Liver (tissue), 9 donors: ENCODE data around the gene AAGAB. TPM values are rescaled to one million over a fixed set of nuclear protein-coding genes. Genes with fewer than 3 reads are reported as not detected.
"Not testable (repeated sequence)": the region's sequence is repeated elsewhere in the genome, so short reads cannot be mapped to it uniquely, and the experiment has no call there.

Source experiments
- DNase-seq: peaks from one replicate; pipeline ENCODE4 v3.0.0-alpha.2; 2017; ENCODE audit warnings: low spot score
- H3K27ac ChIP-seq, 2 donors: one replicate each; pipeline ENCODE4 v1.7.0; 2013; ENCODE audit warnings: inconsistent platforms in 2 of 2, low read length in 2 of 2, control low read depth in 1 of 2, low read depth in 1 of 2, mild to moderate bottlenecking in 1 of 2
- H3K27me3 ChIP-seq, 4 donors: one replicate each; pipeline versions ENCODE4 v1.6.1 to v1.7.0; 2013; ENCODE audit warnings: low read length in 3 of 4, inconsistent platforms in 1 of 4, mild to moderate bottlenecking in 1 of 4, moderate library complexity in 1 of 4; ENCODE audit not compliant: control insufficient read depth in 4 of 4, insufficient read depth in 4 of 4
- H3K36me3 ChIP-seq, 4 donors: one replicate each; pipeline versions ENCODE4 v1.6.1 to v1.7.0; 2013; ENCODE audit warnings: low read length in 3 of 4, mild to moderate bottlenecking in 3 of 4, low read depth in 1 of 4, moderate library complexity in 1 of 4; ENCODE audit not compliant: control insufficient read depth in 4 of 4, insufficient read depth in 3 of 4
- H3K4me1 ChIP-seq, 4 donors: one replicate each; pipeline versions ENCODE4 v1.6.1 to v1.7.0; 2013; ENCODE audit warnings: low read length in 3 of 4, mild to moderate bottlenecking in 3 of 4, moderate library complexity in 1 of 4; ENCODE audit not compliant: control insufficient read depth in 4 of 4, insufficient read depth in 4 of 4
- H3K4me3 ChIP-seq, 3 donors: one replicate each; pipeline versions ENCODE4 v1.6.1 to v1.7.0; 2013; ENCODE audit warnings: low read length in 3 of 3, control low read depth in 1 of 3, low read depth in 1 of 3, mild to moderate bottlenecking in 1 of 3
- H3K9ac ChIP-seq, 2 donors: one replicate each; pipeline ENCODE4 v1.7.0; 2013; ENCODE audit warnings: low read length in 2 of 2, mild to moderate bottlenecking in 2 of 2, moderate library complexity in 2 of 2, control low read depth in 1 of 2, low read depth in 1 of 2
- H3K9me3 ChIP-seq, 4 donors: one replicate each; pipeline versions ENCODE4 v1.6.1 to v1.7.0; 2013; ENCODE audit warnings: low read length in 3 of 4; ENCODE audit not compliant: control insufficient read depth in 4 of 4
- EGR1 ChIP-seq, 2 donors: IDR thresholded peaks; 2 replicates each; pipeline ENCODE4 v1.6.1; 2016 to 2018; ENCODE audit warnings: antibody characterized with exemption in 2 of 2, low read depth in 2 of 2
- FOXA1 ChIP-seq: IDR thresholded peaks from 2 replicates; pipeline ENCODE4 v1.6.1; 2016; ENCODE audit warnings: antibody characterized with exemption
- RXRA ChIP-seq, 2 donors: IDR thresholded peaks; 2 replicates each; pipeline ENCODE4 v1.6.1; 2017 to 2018; ENCODE audit warnings: antibody characterized with exemption in 2 of 2, mild to moderate bottlenecking in 1 of 2
- TAF1 ChIP-seq: conservative IDR thresholded peaks from 2 replicates; pipeline ENCODE4 v1.6.1; 2016; ENCODE audit warnings: antibody characterized with exemption, mild to moderate bottlenecking
- WGBS: extraction: QIAGEN DNeasy Blood & Tissue Kit; methylation state at CpG from one replicate; pipeline ENCODE4 v1.1.7; 2013; 5-methylcytosine and 5-hydroxymethylcytosine counted together
- polyA plus RNA-seq, 2 donors: library from polyadenylated mRNA; stranded (reverse) in 1 of 2; unstranded in 1 of 2; fragments of 200-250 nt in 1 of 2; fragments of >200 nt in 1 of 2; fragmentation: Nextera tagmentation in 1 of 2; extraction: Ambion mirVana in 1 of 2; gene quantifications; one replicate each; pipeline versions ENCODE4 v1.2.1 to v1.2.3, GENCODE V29; 2013 to 2015
- total RNA-seq, 2 donors: library from RNA; depleted of rRNA; stranded (reverse); fragments of >200 nt; gene quantifications; one replicate each; pipeline ENCODE4 v1.2.3, GENCODE V29; 2014
- TF ChIP-seq, protein P1 (sequence below): IDR thresholded peaks from 2 replicates; pipeline ENCODE4 v1.6.1; 2016; ENCODE audit warnings: antibody characterized with exemption
- TF ChIP-seq, protein P2 (sequence below): IDR thresholded peaks from 2 replicates; pipeline ENCODE4 v1.6.1; 2016; ENCODE audit warnings: antibody characterized with exemption, mild to moderate bottlenecking
- TF ChIP-seq, protein P3 (sequence below): fragments of 150-350 bp; IDR thresholded peaks from 2 replicates; pipeline ENCODE4 v1.5.1; 2017; ENCODE audit warnings: improper control_type of control experiment, low read depth, low read length; ENCODE audit not compliant: missing input control
- donor health status: healthy.
- donor health status: healthy.
- donor health status: healthy.
- donor health status: healthy.
- donor health status: healthy.

AAGAB gene
- total and polyA plus RNA-seq, 4 donors, result 3.6 to 22.3 (median 13.0) TPM

DNA sequence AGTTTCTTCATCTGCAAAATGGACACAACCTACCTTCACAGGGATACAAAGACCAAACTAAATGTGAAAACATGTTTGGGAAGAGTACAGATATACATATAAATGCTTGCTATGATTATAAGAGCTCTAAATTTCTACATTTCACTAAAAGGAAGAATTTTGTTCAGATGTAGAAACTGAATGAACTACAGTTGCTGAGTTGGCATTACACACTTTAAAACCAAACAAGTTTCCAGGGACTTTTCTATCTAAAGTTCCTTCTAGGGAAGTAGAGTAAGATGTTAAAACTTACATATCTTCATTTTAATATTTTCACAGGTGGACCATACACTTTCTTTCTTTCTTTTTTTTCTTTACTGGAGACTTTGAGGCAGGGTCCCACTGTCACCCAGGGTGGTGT lies 4.6 kb downstream of the AAGAB start (continued):
- TF ChIP-seq EGR1 (IDR thresholded peaks at IDR 0.05; ENCODE audit: low read depth in 2 of 2), result no peak
- TF ChIP-seq, protein P1, sequence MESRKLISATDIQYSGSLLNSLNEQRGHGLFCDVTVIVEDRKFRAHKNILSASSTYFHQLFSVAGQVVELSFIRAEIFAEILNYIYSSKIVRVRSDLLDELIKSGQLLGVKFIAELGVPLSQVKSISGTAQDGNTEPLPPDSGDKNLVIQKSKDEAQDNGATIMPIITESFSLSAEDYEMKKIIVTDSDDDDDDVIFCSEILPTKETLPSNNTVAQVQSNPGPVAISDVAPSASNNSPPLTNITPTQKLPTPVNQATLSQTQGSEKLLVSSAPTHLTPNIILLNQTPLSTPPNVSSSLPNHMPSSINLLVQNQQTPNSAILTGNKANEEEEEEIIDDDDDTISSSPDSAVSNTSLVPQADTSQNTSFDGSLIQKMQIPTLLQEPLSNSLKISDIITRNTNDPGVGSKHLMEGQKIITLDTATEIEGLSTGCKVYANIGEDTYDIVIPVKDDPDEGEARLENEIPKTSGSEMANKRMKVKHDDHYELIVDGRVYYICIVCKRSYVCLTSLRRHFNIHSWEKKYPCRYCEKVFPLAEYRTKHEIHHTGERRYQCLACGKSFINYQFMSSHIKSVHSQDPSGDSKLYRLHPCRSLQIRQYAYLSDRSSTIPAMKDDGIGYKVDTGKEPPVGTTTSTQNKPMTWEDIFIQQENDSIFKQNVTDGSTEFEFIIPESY, result no peak
- no peak for TF ChIP-seq FOXA1
- no peak for TF ChIP-seq TAF1
- TF ChIP-seq RXRA (IDR thresholded peaks at IDR 0.05), result no peak

DNA sequence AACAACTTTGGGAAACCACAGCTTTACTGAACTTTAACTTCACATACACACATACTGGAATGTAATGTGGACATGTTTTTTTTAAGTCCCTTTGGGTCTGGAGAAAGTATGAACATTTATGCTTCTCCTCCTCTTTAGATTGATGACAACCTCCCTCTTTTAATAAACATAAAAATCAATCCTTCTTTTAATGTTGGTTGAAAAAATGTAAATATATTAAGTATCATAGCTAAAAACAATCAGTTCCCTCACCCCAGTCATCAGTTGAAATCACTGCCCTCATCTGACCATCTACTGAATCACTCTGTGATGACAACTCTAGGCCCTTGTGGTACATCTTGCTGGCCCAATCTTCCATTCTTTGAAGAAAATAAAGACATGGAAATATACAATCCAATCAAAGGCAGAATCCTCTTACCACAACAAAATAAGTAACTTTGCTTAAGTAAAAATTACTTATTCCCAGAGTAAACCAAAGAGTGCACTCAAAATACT lies 6.4 kb downstream of the AAGAB start:
- no peak overlapping the region for H3K4me3 ChIP-seq
- H3K27ac ChIP-seq, result no peak overlapping the region
- no peaks in the 10 kb centered on the region for H3K27me3 ChIP-seq
- H3K36me3 ChIP-seq, result peaks cover 0 to 2% (median 0%) of the 10 kb centered on the region in 4 donors
- TF ChIP-seq, protein P2, sequence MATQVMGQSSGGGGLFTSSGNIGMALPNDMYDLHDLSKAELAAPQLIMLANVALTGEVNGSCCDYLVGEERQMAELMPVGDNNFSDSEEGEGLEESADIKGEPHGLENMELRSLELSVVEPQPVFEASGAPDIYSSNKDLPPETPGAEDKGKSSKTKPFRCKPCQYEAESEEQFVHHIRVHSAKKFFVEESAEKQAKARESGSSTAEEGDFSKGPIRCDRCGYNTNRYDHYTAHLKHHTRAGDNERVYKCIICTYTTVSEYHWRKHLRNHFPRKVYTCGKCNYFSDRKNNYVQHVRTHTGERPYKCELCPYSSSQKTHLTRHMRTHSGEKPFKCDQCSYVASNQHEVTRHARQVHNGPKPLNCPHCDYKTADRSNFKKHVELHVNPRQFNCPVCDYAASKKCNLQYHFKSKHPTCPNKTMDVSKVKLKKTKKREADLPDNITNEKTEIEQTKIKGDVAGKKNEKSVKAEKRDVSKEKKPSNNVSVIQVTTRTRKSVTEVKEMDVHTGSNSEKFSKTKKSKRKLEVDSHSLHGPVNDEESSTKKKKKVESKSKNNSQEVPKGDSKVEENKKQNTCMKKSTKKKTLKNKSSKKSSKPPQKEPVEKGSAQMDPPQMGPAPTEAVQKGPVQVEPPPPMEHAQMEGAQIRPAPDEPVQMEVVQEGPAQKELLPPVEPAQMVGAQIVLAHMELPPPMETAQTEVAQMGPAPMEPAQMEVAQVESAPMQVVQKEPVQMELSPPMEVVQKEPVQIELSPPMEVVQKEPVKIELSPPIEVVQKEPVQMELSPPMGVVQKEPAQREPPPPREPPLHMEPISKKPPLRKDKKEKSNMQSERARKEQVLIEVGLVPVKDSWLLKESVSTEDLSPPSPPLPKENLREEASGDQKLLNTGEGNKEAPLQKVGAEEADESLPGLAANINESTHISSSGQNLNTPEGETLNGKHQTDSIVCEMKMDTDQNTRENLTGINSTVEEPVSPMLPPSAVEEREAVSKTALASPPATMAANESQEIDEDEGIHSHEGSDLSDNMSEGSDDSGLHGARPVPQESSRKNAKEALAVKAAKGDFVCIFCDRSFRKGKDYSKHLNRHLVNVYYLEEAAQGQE, result no peak
- no peak for TF ChIP-seq FOXA1
- no peak for TF ChIP-seq TAF1
- TF ChIP-seq, protein P1, result no peak
- TF ChIP-seq, protein P3, sequence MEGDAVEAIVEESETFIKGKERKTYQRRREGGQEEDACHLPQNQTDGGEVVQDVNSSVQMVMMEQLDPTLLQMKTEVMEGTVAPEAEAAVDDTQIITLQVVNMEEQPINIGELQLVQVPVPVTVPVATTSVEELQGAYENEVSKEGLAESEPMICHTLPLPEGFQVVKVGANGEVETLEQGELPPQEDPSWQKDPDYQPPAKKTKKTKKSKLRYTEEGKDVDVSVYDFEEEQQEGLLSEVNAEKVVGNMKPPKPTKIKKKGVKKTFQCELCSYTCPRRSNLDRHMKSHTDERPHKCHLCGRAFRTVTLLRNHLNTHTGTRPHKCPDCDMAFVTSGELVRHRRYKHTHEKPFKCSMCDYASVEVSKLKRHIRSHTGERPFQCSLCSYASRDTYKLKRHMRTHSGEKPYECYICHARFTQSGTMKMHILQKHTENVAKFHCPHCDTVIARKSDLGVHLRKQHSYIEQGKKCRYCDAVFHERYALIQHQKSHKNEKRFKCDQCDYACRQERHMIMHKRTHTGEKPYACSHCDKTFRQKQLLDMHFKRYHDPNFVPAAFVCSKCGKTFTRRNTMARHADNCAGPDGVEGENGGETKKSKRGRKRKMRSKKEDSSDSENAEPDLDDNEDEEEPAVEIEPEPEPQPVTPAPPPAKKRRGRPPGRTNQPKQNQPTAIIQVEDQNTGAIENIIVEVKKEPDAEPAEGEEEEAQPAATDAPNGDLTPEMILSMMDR, result no peak
- no peak for TF ChIP-seq RXRA (IDR thresholded peaks at IDR 0.05)
- no peaks in the 10 kb centered on the region for H3K9me3 ChIP-seq
- peaks cover 0 to 1% (median 0%) of the 10 kb centered on the region in 4 donors for H3K4me1 ChIP-seq
- H3K9ac ChIP-seq, result no peak overlapping the region
- DNase-seq, result no peak

DNA sequence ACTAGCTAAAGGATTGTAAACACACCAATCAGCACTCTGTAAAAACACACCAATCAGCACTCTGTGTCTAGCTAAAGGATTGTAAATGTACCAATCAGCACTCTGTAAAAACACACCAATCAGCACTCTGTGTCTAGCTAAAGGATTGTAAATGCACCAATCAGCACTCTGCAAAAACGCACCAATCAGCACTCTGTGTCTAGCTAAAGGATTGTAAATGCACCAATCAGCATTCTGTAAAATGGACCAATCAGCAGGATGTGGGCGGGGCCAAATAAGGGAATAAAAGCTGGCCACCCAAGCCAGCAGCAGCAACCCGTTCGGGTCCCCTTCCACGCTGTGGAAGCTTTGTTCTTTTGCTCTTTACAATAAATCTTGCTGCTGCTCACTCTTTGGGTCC lies 7.9 kb downstream of the AAGAB start:
- H3K4me3 ChIP-seq, H3K4me1 ChIP-seq, DNase-seq, H3K27ac ChIP-seq, H3K9ac ChIP-seq, H3K9me3 ChIP-seq, H3K27me3 ChIP-seq, H3K36me3 ChIP-seq: not testable (repeated sequence)
- 96% methylated on average over 5 of the region's 5 CpGs for WGBS
